H1 (cell line): ENCODE data around the gene PDZD2. TPM values are rescaled to one million over a fixed set of nuclear protein-coding genes. Genes with fewer than 3 reads are reported as not detected.

Experiments
- CTCF ChIA-PET: fragments of 300-600 bp; sonication (Branson Sonifier 250); formaldehyde crosslinking; loops from one replicate; lab custom pipeline; 2021; ENCODE audit not compliant: partially characterized antibody; lab: Charles Lee
- POLR2A ChIA-PET: fragments of 300-600 bp; sonication (Branson Sonifier 250); formaldehyde crosslinking; loops from one replicate; lab custom pipeline; 2021; ENCODE audit warnings: inconsistent platforms; ENCODE audit not compliant: partially characterized antibody; lab: Charles Lee
- DNase-seq, 2 experiments: peaks; one replicate each; pipeline versions ENCODE4 v3.0.0 to v3.0.0-alpha.2; 2010 to 2022; ENCODE audit warnings: low spot score in 2 of 2, low read depth in 1 of 2, mixed read lengths in 1 of 2
- FAIRE-seq: peaks from 2 replicates; lab custom pipeline; 2011; peaks lifted over from hg19 to GRCh38; lab: Jason Lieb, UNC
- H2AFZ ChIP-seq: 2 replicates; pipeline ENCODE4 v1.8.1; 2012; ENCODE audit warnings: low read length, inconsistent platforms
- H2AK5ac ChIP-seq: 2 replicates; pipeline ENCODE4 v1.6.1; 2013; ENCODE audit warnings: low read depth, low read length
- H2BK120ac ChIP-seq: replicated peaks from 2 replicates; pipeline ENCODE3; 2013; ENCODE audit warnings: low read depth, low read length, inconsistent platforms
- H2BK12ac ChIP-seq: 2 replicates; pipeline ENCODE4 v1.6.1; 2013; ENCODE audit warnings: low read depth, low read length
- H2BK15ac ChIP-seq: 2 replicates; pipeline ENCODE4 v1.6.1; 2013; ENCODE audit warnings: low read length
- H2BK20ac ChIP-seq: 2 replicates; pipeline ENCODE4 v1.6.1; 2013; ENCODE audit warnings: low read length
- H2BK5ac ChIP-seq: 2 replicates; pipeline ENCODE4 v1.6.1; 2013; ENCODE audit warnings: low read depth, low read length
- H3K14ac ChIP-seq: 2 replicates; pipeline ENCODE4 v1.6.1; 2013; ENCODE audit warnings: inconsistent platforms; ENCODE audit not compliant: insufficient read length
- H3K18ac ChIP-seq: 2 replicates; pipeline ENCODE4 v1.6.1; 2013; ENCODE audit warnings: low read length; ENCODE audit errors: extremely low read depth
- H3K23ac ChIP-seq: 2 replicates; pipeline ENCODE4 v1.6.1; 2013; ENCODE audit warnings: inconsistent platforms; ENCODE audit not compliant: insufficient read length
- H3K23me2 ChIP-seq: 2 replicates; pipeline ENCODE4 v1.6.1; 2013; ENCODE audit warnings: low read depth, low read length
- H3K27ac ChIP-seq: 2 replicates; pipeline ENCODE4 v1.6.1; 2011; ENCODE audit warnings: low read depth, low read length, inconsistent platforms
- H3K27me3 ChIP-seq, 4 experiments: replicated peaks in 1 of 4; 1 replicate in 1 of 4; 2 replicates in 3 of 4; pipeline versions ENCODE4 v1.6.1 to v1.8.1; 2011 to 2013; ENCODE audit warnings: low read length in 3 of 4, mild to moderate bottlenecking in 3 of 4, inconsistent platforms in 2 of 4, mixed read lengths in 2 of 4, moderate library complexity in 1 of 4; ENCODE audit not compliant: control insufficient read depth in 3 of 4, insufficient read depth in 3 of 4; ENCODE audit errors: extremely low read depth in 1 of 4
- H3K36me3 ChIP-seq, 4 experiments: 2 replicates each; pipeline versions ENCODE4 v1.6.1 to v1.8.1; 2011 to 2013; ENCODE audit warnings: mild to moderate bottlenecking in 4 of 4, low read length in 3 of 4, moderate library complexity in 2 of 4, control low read depth in 1 of 4, inconsistent platforms in 1 of 4; ENCODE audit not compliant: insufficient read depth in 4 of 4, control insufficient read depth in 2 of 4
- H3K4ac ChIP-seq: replicated peaks from 2 replicates; pipeline ENCODE3; 2013; ENCODE audit warnings: low read length, low read depth, mixed read lengths, inconsistent platforms; ENCODE audit not compliant: insufficient read length
- H3K4me1 ChIP-seq, 4 experiments: replicated peaks in 1 of 4; 1 replicate in 1 of 4; 2 replicates in 3 of 4; pipeline versions ENCODE4 v1.6.1 to v1.8.1; 2011 to 2013; ENCODE audit warnings: low read length in 3 of 4, inconsistent platforms in 2 of 4, mixed read lengths in 1 of 4; ENCODE audit not compliant: insufficient read depth in 4 of 4, control insufficient read depth in 3 of 4
- H3K4me2 ChIP-seq, 2 experiments: 2 replicates each; pipeline versions ENCODE4 v1.6.1 to v1.8.1; 2011 to 2013; ENCODE audit warnings: low read depth in 2 of 2, low read length in 2 of 2, control low read depth in 1 of 2, inconsistent platforms in 1 of 2, mild to moderate bottlenecking in 1 of 2; ENCODE audit not compliant: insufficient read depth in 1 of 2
- H3K4me3 ChIP-seq, 4 experiments: fragments of 200-600, 300-600 bp in 1 of 4; sonication (generic), shearing (Covaris generic), sonication (Bioruptor Twin) in 1 of 4; 2 replicates each; pipeline versions ENCODE4 v1.5.1 to v1.8.1; 2011 to 2016; ENCODE audit warnings: low read length in 4 of 4, low read depth in 3 of 4, control low read depth in 2 of 4, inconsistent platforms in 2 of 4, mild to moderate bottlenecking in 2 of 4, mixed read lengths in 1 of 4, moderate library complexity in 1 of 4; ENCODE audit not compliant: insufficient read depth in 2 of 4; ENCODE audit errors: extremely low read depth in 1 of 4
- H3K56ac ChIP-seq: replicated peaks from 2 replicates; pipeline ENCODE3; 2013; ENCODE audit warnings: low read depth, mild to moderate bottlenecking, mixed read lengths, low read length, inconsistent platforms; ENCODE audit not compliant: insufficient read length
- H3K79me1 ChIP-seq: 2 replicates; pipeline ENCODE4 v1.6.1; 2013; ENCODE audit warnings: low read depth, low read length, control low read depth
- H3K79me2 ChIP-seq, 2 experiments: 2 replicates each; pipeline versions ENCODE4 v1.6.1 to v1.8.1; 2012 to 2013; ENCODE audit warnings: low read length in 2 of 2, mild to moderate bottlenecking in 2 of 2, inconsistent platforms in 1 of 2; ENCODE audit not compliant: insufficient read depth in 2 of 2, control insufficient read depth in 1 of 2
- H3K9ac ChIP-seq, 4 experiments: replicated peaks in 1 of 4; 1 replicate in 1 of 4; 2 replicates in 3 of 4; pipeline versions ENCODE4 v1.6.1 to v1.8.1; 2011 to 2013; ENCODE audit warnings: low read depth in 3 of 4, low read length in 3 of 4, control low read depth in 2 of 4, mild to moderate bottlenecking in 2 of 4, moderate library complexity in 2 of 4, inconsistent platforms in 1 of 4; ENCODE audit errors: extremely low read depth in 1 of 4
- H3K9me3 ChIP-seq, 2 experiments: 2 replicates each; pipeline versions ENCODE4 v1.6.1 to v1.8.1; 2012 to 2013; ENCODE audit warnings: mild to moderate bottlenecking in 2 of 2, moderate library complexity in 2 of 2, control low read depth in 1 of 2, inconsistent platforms in 1 of 2, low read depth in 1 of 2, low read length in 1 of 2, mixed read lengths in 1 of 2; ENCODE audit not compliant: insufficient read depth in 2 of 2
- H4K20me1 ChIP-seq, 2 experiments: replicated peaks in 1 of 2; 2 replicates each; pipeline versions ENCODE3 to v1.8.1; 2011 to 2013; ENCODE audit warnings: inconsistent platforms in 2 of 2, low read length in 2 of 2, mild to moderate bottlenecking in 1 of 2; ENCODE audit not compliant: insufficient read depth in 2 of 2, control insufficient read depth in 1 of 2
- H4K5ac ChIP-seq: 2 replicates; pipeline ENCODE4 v1.6.1; 2013; ENCODE audit warnings: low read length, low read depth, mixed read lengths, inconsistent platforms; ENCODE audit not compliant: insufficient read length
- H4K8ac ChIP-seq: 2 replicates; pipeline ENCODE4 v1.8.0; 2013; ENCODE audit warnings: mild to moderate bottlenecking, moderate library complexity, low read length, inconsistent platforms; ENCODE audit not compliant: insufficient read depth; ENCODE audit errors: extremely low read depth
- H4K91ac ChIP-seq: replicated peaks from 2 replicates; pipeline ENCODE3; 2013; ENCODE audit warnings: low read length, mixed read lengths, inconsistent platforms; ENCODE audit not compliant: insufficient read length
- EP300 ChIP-seq, 2 experiments: IDR thresholded peaks; 1 replicate in 1 of 2; 2 replicates in 1 of 2; pipeline ENCODE4 v1.6.1; 2011 to 2012; ENCODE audit warnings: low read depth in 2 of 2, low read length in 2 of 2, mild to moderate bottlenecking in 2 of 2, borderline replicate concordance in 1 of 2, inconsistent platforms in 1 of 2, moderate library complexity in 1 of 2
- HDAC2 ChIP-seq, 2 experiments: fragments of 300-600 bp in 1 of 2; sonication (generic) in 1 of 2; IDR thresholded peaks; 2 replicates each; pipeline ENCODE4 v1.6.1; 2011 to 2012; ENCODE audit warnings: low read depth in 2 of 2, low read length in 2 of 2, mild to moderate bottlenecking in 2 of 2, moderate library complexity in 2 of 2, borderline replicate concordance in 1 of 2, inconsistent platforms in 1 of 2
- RNF2 ChIP-seq: fragments of 200-900, 300-1000 bp; sonication (generic); IDR thresholded peaks from 2 replicates; pipeline ENCODE4 v1.7.1; 2016; ENCODE audit warnings: borderline replicate concordance, low read depth, mild to moderate bottlenecking, antibody characterized with exemption, low read length; ENCODE audit not compliant: poor library complexity, severe bottlenecking; ENCODE audit errors: missing control alignments
- SUZ12 ChIP-seq: fragments of 200-600 bp; sonication (generic); IDR thresholded peaks from 2 replicates; pipeline ENCODE4 v1.6.1; 2012; ENCODE audit warnings: mild to moderate bottlenecking, inconsistent platforms, low read length, moderate library complexity, mixed read lengths
- WGBS, 2 experiments: shearing (Covaris generic) in 1 of 2; methylation state at CpG; one replicate each; pipeline versions ENCODE4 v1.1.6 to v1.1.7; 2013 to 2015; ENCODE audit warnings: low lambda C conversion rate in 2 of 2, mixed read lengths in 2 of 2, inconsistent platforms in 1 of 2, low coverage in 1 of 2, missing lambda C conversion rate in 1 of 2; ENCODE audit not compliant: insufficient replicate concordance in 2 of 2, insufficient coverage in 1 of 2, insufficient read length in 1 of 2; ENCODE audit errors: extremely low coverage in 1 of 2, missing lambda C conversion rate in 1 of 2; 5-methylcytosine and 5-hydroxymethylcytosine counted together
- polyA plus RNA-seq, 7 experiments: library from polyadenylated mRNA; depleted of rRNA in 3 of 7; stranded (reverse) in 5 of 7; unstranded in 2 of 7; fragments of >200 nt in 5 of 7; fragments of 200-250 nt in 2 of 7; gene quantifications; 1 replicate in 5 of 7; 2 replicates in 1 of 7; 4 replicates in 1 of 7; pipeline versions ENCODE4 v1.2.1 to v1.2.3, GENCODE V29; 2011 to 2013; ENCODE audit warnings: missing spikeins in 2 of 7, mixed read lengths in 2 of 7
- total RNA-seq: library from RNA; stranded (reverse); fragmentation: NEBNext Ultra II Directional; extraction: Animal tissue kit (Norgen Biotek cat#: 25700); gene quantifications from 2 replicates; pipeline ENCODE4 v1.2.1, GENCODE V29; 2021

Gene PDZD2
- total and polyA plus RNA-seq, 2 of the 8 experiments (the other 6 are each of a cell fraction or from before 2014, with no cell fraction given) = 1.2 to 6.8 TPM

- no peak overlapping the region for H2BK20ac ChIP-seq
- H3K23ac ChIP-seq = no peak overlapping the region
- no peaks in the 10 kb centered on the region for H3K9me3 ChIP-seq
- H3K79me1 ChIP-seq = no peaks in the 10 kb centered on the region
- H2BK12ac ChIP-seq = no peak overlapping the region
- no peak overlapping the region for H4K8ac ChIP-seq
- no peak overlapping the region for H2AK5ac ChIP-seq
- DNase-seq = no peak
- H3K14ac ChIP-seq = no peak overlapping the region
- no peaks in the 10 kb centered on the region for H3K27me3 ChIP-seq
- H2AFZ ChIP-seq = no peak overlapping the region
- peaks cover 8% of the 10 kb centered on the region for H3K23me2 ChIP-seq
- H3K56ac ChIP-seq = no peak overlapping the region
- no peak overlapping the region for H3K18ac ChIP-seq
- no peak overlapping the region for H2BK15ac ChIP-seq
- H3K4ac ChIP-seq = no peak overlapping the region
- FAIRE-seq = no peak
- no peak overlapping the region for H3K4me3 ChIP-seq
- no peaks in the 10 kb centered on the region for H4K20me1 ChIP-seq
- no peak overlapping the region for H4K5ac ChIP-seq
- ChIA-PET CTCF (interaction anchor here (0.6 to 5.9 kb wide), 3 partner anchors 9 to 224 kb away, joined by 3 to 42 read pairs (median 3); no protein-coding TSS in a partner anchor), POLR2A (no interaction called here)
- H2BK120ac ChIP-seq = no peak overlapping the region
- H3K4me2 ChIP-seq = no peak overlapping the region
- H3K4me1 ChIP-seq = peaks cover 2 to 11% (median 6%) of the 10 kb centered on the region in 4 experiments; a peak in 5 of 7 replicates
- no peak overlapping the region for H3K27ac ChIP-seq
- H2BK5ac ChIP-seq = no peak overlapping the region
- no peaks in the 10 kb centered on the region for H3K36me3 ChIP-seq
- no peak overlapping the region for H4K91ac ChIP-seq
- no peaks in the 10 kb centered on the region for H3K79me2 ChIP-seq
- no peak overlapping the region for H3K9ac ChIP-seq
- 84% methylated on average over 4 of the region's 4 CpGs; no CpG with 5 or more reads in 1 of the 2 experiments for WGBS, 2 experiments
- TF ChIP-seq HDAC2 (IDR thresholded peaks at IDR 0.05; ENCODE audit: borderline replicate concordance in 1 of 2, low read depth in 2 of 2, low read length in 2 of 2) (no peak), RNF2 (no peak), SUZ12 (no peak), EP300 (IDR thresholded peaks at IDR 0.05; ENCODE audit: borderline replicate concordance in 1 of 2, low read depth in 2 of 2, low read length in 2 of 2) (no peak)
Observed at GRCh38 chr5:31850981-31851689, 212.2 kb downstream of the PDZD2 start.
